GM12878 (cell line): ENCODE measurements around the gene ATF3. TPM values are rescaled to one million over a fixed set of nuclear protein-coding genes. Genes with fewer than 3 reads are reported as not detected.

Experiments
- ATAC-seq: fragments of 200-7000 bp; cut with Tn5 transposase; 3 replicates; pipeline ENCODE4 v1.9.1; 2020; ENCODE audit warnings: mild to moderate bottlenecking, moderate library complexity
- BruUV-seq: library from RNA; stranded (reverse); fragments of 400-500 nt; replicated peaks from 2 replicates; lab custom pipeline; 2021; lab: Mats Ljungman, UMichigan
- CTCF ChIA-PET: fragments of 300-600 bp; sonication (Branson Sonifier 250); formaldehyde crosslinking; extraction: SDS; loops from one replicate; lab custom pipeline; 2021; ENCODE audit warnings: inconsistent platforms; lab: Yijun Ruan, JAX
- POLR2A ChIA-PET: fragments of 350-600 bp; formaldehyde crosslinking; extraction: SDS; loops from one replicate; lab custom pipeline; 2021; ENCODE audit warnings: inconsistent platforms; lab: Charles Lee
- RAD21 ChIA-PET: fragments of 300-600 bp; sonication (Branson Sonifier 250); formaldehyde crosslinking; loops from one replicate; lab custom pipeline; 2023; ENCODE audit warnings: antibody characterized with exemption; ENCODE audit not compliant: unreplicated experiment; lab: Charles Lee
- SMC1A ChIA-PET: fragments of 300-600 bp; sonication (Branson Sonifier 250); formaldehyde crosslinking; loops from one replicate; lab custom pipeline; 2023; ENCODE audit not compliant: unreplicated experiment, uncharacterized antibody; lab: Charles Lee
- DNase-seq: peaks from one replicate; pipeline ENCODE4 v3.0.0-alpha.2; 2011; ENCODE audit warnings: low read depth, low spot score
- FAIRE-seq: peaks from 3 replicates; lab custom pipeline; 2011; peaks lifted over from hg19 to GRCh38; lab: Jason Lieb, UNC
- H2AFZ ChIP-seq: 2 replicates; pipeline ENCODE4 v1.6.0; 2011; ENCODE audit warnings: low read depth, low read length, control low read depth; ENCODE audit not compliant: control insufficient read depth
- H3K27ac ChIP-seq: 2 replicates; pipeline ENCODE4 v1.5.1; 2011; ENCODE audit warnings: control low read depth; ENCODE audit not compliant: control insufficient read depth, insufficient read depth
- H3K27me3 ChIP-seq, 2 experiments: replicated peaks in 1 of 2; 2 replicates each; pipeline versions ENCODE4 v1.6.0 to v1.6.1; 2011; ENCODE audit warnings: low read length in 1 of 2; ENCODE audit not compliant: control insufficient read depth in 2 of 2, insufficient read depth in 2 of 2
- H3K36me3 ChIP-seq, 2 experiments: 2 replicates each; pipeline ENCODE4 v1.5.1; 2011; ENCODE audit warnings: low read length in 1 of 2; ENCODE audit not compliant: control insufficient read depth in 2 of 2, insufficient read depth in 2 of 2
- H3K4me1 ChIP-seq: 2 replicates; pipeline ENCODE4 v1.6.1; 2011; ENCODE audit warnings: mild to moderate bottlenecking, low read length, moderate library complexity, mixed read lengths; ENCODE audit not compliant: control insufficient read depth, insufficient read depth
- H3K4me2 ChIP-seq: 2 replicates; pipeline ENCODE4 v1.6.0; 2011; ENCODE audit warnings: control low read depth; ENCODE audit not compliant: control insufficient read depth, insufficient read depth
- H3K4me3 ChIP-seq: fragments of 200-600 bp; sonication (generic); 2 replicates; pipeline ENCODE4 v1.5.1; 2016
- H3K79me2 ChIP-seq: 2 replicates; pipeline ENCODE4 v1.6.0; 2011; ENCODE audit warnings: low read length; ENCODE audit not compliant: control insufficient read depth, insufficient read depth
- H3K9ac ChIP-seq: 2 replicates; pipeline ENCODE4 v1.8.0; 2011; ENCODE audit warnings: low read length, control low read depth, mixed read lengths; ENCODE audit not compliant: control insufficient read depth, insufficient read depth
- H3K9me3 ChIP-seq: replicated peaks from 3 replicates; pipeline ENCODE4 v1.5.1; 2011; ENCODE audit warnings: mild to moderate bottlenecking, low read length; ENCODE audit not compliant: control insufficient read depth, insufficient read depth
- H4K20me1 ChIP-seq: 2 replicates; pipeline ENCODE4 v1.6.0; 2011; ENCODE audit not compliant: control insufficient read depth, insufficient read depth
- CHD2 ChIP-seq: IDR thresholded peaks from 2 replicates; pipeline ENCODE4 v1.6.1; 2011; ENCODE audit warnings: low read depth, low read length, improper control_type of control experiment, borderline replicate concordance
- EED ChIP-seq: sonication (generic); IDR thresholded peaks from 2 replicates; pipeline ENCODE4 v1.6.1; 2016; ENCODE audit warnings: antibody characterized with exemption, low read depth
- IKZF1 ChIP-seq: fragments of 450-650 bp; conservative IDR thresholded peaks from 2 replicates; pipeline ENCODE4 v1.6.1; 2017; ENCODE audit warnings: antibody characterized with exemption, mild to moderate bottlenecking
- IKZF2 ChIP-seq, 2 experiments: fragments of 450-650 bp; IDR thresholded peaks; 2 replicates each; pipeline ENCODE4 v1.6.1; 2017; ENCODE audit warnings: mild to moderate bottlenecking in 2 of 2, moderate library complexity in 2 of 2
- IRF3 ChIP-seq: fragments of 450-650 bp; IDR thresholded peaks from 2 replicates; pipeline ENCODE4 v1.6.1; 2014; ENCODE audit warnings: mild to moderate bottlenecking
- JUNB ChIP-seq: IDR thresholded peaks from 2 replicates; pipeline ENCODE4 v1.6.1; 2016; ENCODE audit warnings: antibody characterized with exemption, mild to moderate bottlenecking
- MTA2 ChIP-seq: fragments of 450-650 bp; IDR thresholded peaks from 2 replicates; pipeline ENCODE4 v1.6.1; 2016; ENCODE audit warnings: low read depth, mild to moderate bottlenecking, moderate library complexity
- NFYA ChIP-seq: IDR thresholded peaks from 2 replicates; pipeline ENCODE4 v1.6.1; 2011; ENCODE audit warnings: low read depth, mild to moderate bottlenecking, low read length, improper control_type of control experiment, borderline replicate concordance
- POU2F2 ChIP-seq: IDR thresholded peaks from 3 replicates; pipeline ENCODE4 v1.6.1; 2011; ENCODE audit warnings: low read depth, mild to moderate bottlenecking, low read length, borderline replicate concordance
- RUNX3 ChIP-seq: IDR thresholded peaks from 2 replicates; pipeline ENCODE4 v1.6.1; 2012; ENCODE audit warnings: low read length, inconsistent platforms
- SIN3A ChIP-seq: IDR thresholded peaks from 2 replicates; pipeline ENCODE4 v1.6.1; 2012; ENCODE audit warnings: low read depth, low read length, improper control_type of control experiment
- SIX5 ChIP-seq: IDR thresholded peaks from 2 replicates; pipeline ENCODE4 v1.6.1; 2011; ENCODE audit warnings: mild to moderate bottlenecking, low read depth, low read length, moderate library complexity; ENCODE audit not compliant: severe bottlenecking
- SMAD1 ChIP-seq: fragments of 450-650 bp; IDR thresholded peaks from 2 replicates; pipeline ENCODE4 v1.6.1; 2018; ENCODE audit warnings: mild to moderate bottlenecking, low read depth; ENCODE audit not compliant: partially characterized antibody
- SMARCA5 ChIP-seq: fragments of 450-650 bp; IDR thresholded peaks from 2 replicates; pipeline ENCODE4 v1.6.1; 2017; ENCODE audit warnings: mild to moderate bottlenecking
- SPI1 ChIP-seq: IDR thresholded peaks from 2 replicates; pipeline ENCODE4 v1.6.1; 2011; ENCODE audit warnings: low read depth, mild to moderate bottlenecking, low read length, moderate library complexity, borderline replicate concordance; ENCODE audit not compliant: insufficient read depth
- TAF1 ChIP-seq: IDR thresholded peaks from 2 replicates; pipeline ENCODE4 v1.6.1; 2011; ENCODE audit warnings: mild to moderate bottlenecking, low read depth, low read length, borderline replicate concordance
- TARDBP ChIP-seq: IDR thresholded peaks from 2 replicates; pipeline ENCODE4 v1.6.1; 2016; ENCODE audit warnings: borderline replicate concordance
- USF2 ChIP-seq: IDR thresholded peaks from 2 replicates; pipeline ENCODE4 v1.6.1; 2011; ENCODE audit warnings: low read depth, low read length, improper control_type of control experiment, borderline replicate concordance
- ZNF217 ChIP-seq: fragments of 450-650 bp; IDR thresholded peaks from 2 replicates; pipeline ENCODE4 v1.6.1; 2017; ENCODE audit warnings: antibody characterized with exemption, mild to moderate bottlenecking
- ZZZ3 ChIP-seq: IDR thresholded peaks from 2 replicates; pipeline ENCODE4 v1.6.1; 2011; ENCODE audit warnings: low read depth; ENCODE audit not compliant: control insufficient read depth, insufficient read length
- WGBS: methylation state at CpG from one replicate; pipeline ENCODE4 v1.1.6; 2016; ENCODE audit warnings: low lambda C conversion rate; ENCODE audit not compliant: insufficient replicate concordance, insufficient coverage; ENCODE audit errors: missing lambda C conversion rate; 5-methylcytosine and 5-hydroxymethylcytosine counted together
- in situ Hi-C: fragments of 300-500 bp; cut with MboI; formaldehyde crosslinking; loops from 9 replicates; pipeline ENCODE4 v1.14.3; 2018; ENCODE audit warnings: mixed read lengths
- intact Hi-C: fragments of 100-400 bp; cut with micrococcal nuclease; formaldehyde crosslinking; loops from one replicate; pipeline ENCODE4 v1.14.2; 2022; ENCODE audit not compliant: unreplicated experiment
- polyA plus RNA-seq, 11 experiments: library from polyadenylated mRNA; depleted of rRNA in 4 of 11; unstranded in 6 of 11; stranded (reverse) in 5 of 11; fragments of >200 nt; fragmentation: Nextera tagmentation in 4 of 11; fragmentation: Illumina TruSeq in 1 of 11; extraction: Ambion mirVana in 4 of 11; extraction: Trizol in 1 of 11; gene quantifications; 1 replicate in 1 of 11; 2 replicates in 10 of 11; pipeline versions ENCODE4 v1.2.1 to v1.2.3, GENCODE V29; 2011 to 2016; ENCODE audit warnings: inconsistent platforms in 2 of 11, missing spikeins in 2 of 11, low read depth in 1 of 11
- total RNA-seq, 4 experiments: library from RNA; depleted of rRNA in 3 of 4; stranded (reverse); fragments of >200 nt in 3 of 4; fragmentation: Illumina TruSeq in 1 of 4; extraction: Trizol in 1 of 4; gene quantifications; 2 replicates each; pipeline versions ENCODE4 v1.2.1 to v1.2.3, GENCODE V29; 2013 to 2021
- TF ChIP-seq, protein P1 (sequence below): fragments of 450-650 bp; IDR thresholded peaks from 2 replicates; pipeline ENCODE4 v1.6.1; 2017; ENCODE audit warnings: low read depth, mild to moderate bottlenecking, moderate library complexity

ATF3 gene
- total and polyA plus RNA-seq, 10 of the 15 experiments (the other 5 are each of a cell fraction or from before 2014, with no cell fraction given) = 3.0 to 13.9 (median 8.3) TPM

DNA sequence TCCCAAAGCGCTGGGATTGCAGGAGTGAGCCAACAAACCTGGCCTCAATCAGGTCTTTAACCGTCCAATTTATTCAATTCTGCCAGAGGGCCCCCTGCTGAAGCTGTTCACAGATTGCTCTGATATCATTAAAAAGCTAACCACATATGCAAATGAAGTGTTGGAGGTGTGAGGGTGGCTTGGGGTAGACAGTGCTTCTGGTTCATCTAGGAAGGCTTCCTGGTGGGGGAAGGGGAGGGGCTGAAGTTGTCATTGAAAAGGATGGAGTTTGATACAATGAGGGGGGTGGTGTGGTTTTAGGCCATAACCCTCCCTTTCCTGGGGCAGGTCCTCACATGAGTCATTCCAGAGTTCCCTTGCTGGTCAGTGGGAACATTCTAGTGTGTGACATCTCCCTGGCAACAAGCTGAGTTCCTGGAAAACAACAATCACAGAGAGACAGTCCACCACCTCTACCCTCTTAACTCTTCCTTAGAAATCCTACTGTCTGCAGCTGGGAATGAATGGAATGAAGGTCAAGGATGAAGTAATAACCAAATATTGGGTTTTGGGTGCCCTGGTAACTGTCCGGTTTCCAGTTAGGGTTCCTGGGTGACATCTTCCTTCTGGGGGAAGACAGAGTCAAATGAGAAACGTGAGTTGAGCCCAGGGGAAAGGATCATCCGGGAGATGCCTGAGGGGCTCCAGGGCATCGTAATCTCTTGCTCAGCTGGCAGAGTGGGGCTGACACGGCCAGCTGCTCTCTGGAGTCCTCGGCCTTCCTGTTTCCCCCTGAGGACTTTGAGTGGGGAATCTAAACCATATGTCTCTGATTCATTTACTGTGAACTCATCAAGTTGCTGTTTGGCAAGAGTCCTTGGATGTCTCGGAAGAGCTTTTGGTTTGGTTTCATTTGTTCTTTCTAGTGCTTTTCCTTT lies 58.9 kb downstream of the ATF3 start:
- DNase-seq = no peak
- POLR2A ChIA-PET = interaction anchor here (1.0 to 2.6 kb wide), 4 partner anchors 10 to 83 kb away, joined by 3 to 15 read pairs (median 4); no protein-coding TSS in a partner anchor
- no peak for FAIRE-seq
- intact Hi-C loops = loop anchor here (10.0 kb wide), 1 partner anchor 397 kb away; no protein-coding TSS in a partner anchor
- H2AFZ ChIP-seq = peak overlapping the region; percentile 30
- TF ChIP-seq IKZF2 (IDR thresholded peaks at IDR 0.05) (peak; percentile 15 to 51; a peak in 2 of 4 replicates), ZNF217 (no peak), IRF3 (no peak), SPI1 (no peak), NFYA (no peak), SIX5 (no peak), SIN3A (no peak), USF2 (no peak), MTA2 (peak; percentile 42; the same call in 1 of the 2 replicates), POU2F2 (peak; percentile 96; the same call in 2 of the 3 replicates), ZZZ3 (no peak), JUNB (no peak), CHD2 (no peak), TAF1 (no peak), TARDBP (no peak), IKZF1 (peak; percentile 55), EED (peak; percentile 54; the same call in 1 of the 2 replicates), SMAD1 (no peak), RUNX3 (peak; percentile 77), SMARCA5 (no peak)
- TF ChIP-seq, protein P1, sequence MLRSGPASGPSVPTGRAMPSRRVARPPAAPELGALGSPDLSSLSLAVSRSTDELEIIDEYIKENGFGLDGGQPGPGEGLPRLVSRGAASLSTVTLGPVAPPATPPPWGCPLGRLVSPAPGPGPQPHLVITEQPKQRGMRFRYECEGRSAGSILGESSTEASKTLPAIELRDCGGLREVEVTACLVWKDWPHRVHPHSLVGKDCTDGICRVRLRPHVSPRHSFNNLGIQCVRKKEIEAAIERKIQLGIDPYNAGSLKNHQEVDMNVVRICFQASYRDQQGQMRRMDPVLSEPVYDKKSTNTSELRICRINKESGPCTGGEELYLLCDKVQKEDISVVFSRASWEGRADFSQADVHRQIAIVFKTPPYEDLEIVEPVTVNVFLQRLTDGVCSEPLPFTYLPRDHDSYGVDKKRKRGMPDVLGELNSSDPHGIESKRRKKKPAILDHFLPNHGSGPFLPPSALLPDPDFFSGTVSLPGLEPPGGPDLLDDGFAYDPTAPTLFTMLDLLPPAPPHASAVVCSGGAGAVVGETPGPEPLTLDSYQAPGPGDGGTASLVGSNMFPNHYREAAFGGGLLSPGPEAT = no peak
- H3K4me1 ChIP-seq = peaks cover 38% of the 10 kb centered on the region
- H3K79me2 ChIP-seq = no peaks in the 10 kb centered on the region
- H3K4me3 ChIP-seq = no peak overlapping the region
- SMC1A ChIA-PET = interaction anchor here (0.7 to 5.7 kb wide), 39 partner anchors 8 to 336 kb away, joined by 3 to 80 read pairs (median 5); partner anchors contain the start of genes BATF3, NSL1 and TATDN3
- BruUV-seq = no TSS peak
- RAD21 ChIA-PET = interaction anchor here (0.6 to 5.3 kb wide), 18 partner anchors 11 to 328 kb away, joined by 3 to 59 read pairs (median 6); no protein-coding TSS in a partner anchor
- H3K27me3 ChIP-seq = no peaks in the 10 kb centered on the region
- WGBS = 48% methylated on average over 9 of the region's 9 CpGs
- no peaks in the 10 kb centered on the region for H3K9me3 ChIP-seq
- peak overlapping the region; percentile 34; the same call in 1 of the 2 replicates for H3K4me2 ChIP-seq
- in situ Hi-C loops = loop anchor here (5.0 kb wide), 1 partner anchor 330 kb away; no protein-coding TSS in a partner anchor
- H3K36me3 ChIP-seq = no peaks in the 10 kb centered on the region
- CTCF ChIA-PET = interaction anchor here (0.7 to 5.6 kb wide), 33 partner anchors 16 to 632 kb away, joined by 3 to 91 read pairs (median 5); partner anchors contain the start of genes BATF3, DTL, INTS7 and NSL1
- no peak overlapping the region for H3K27ac ChIP-seq
- ATAC-seq = peak; percentile 58
- H4K20me1 ChIP-seq = no peaks in the 10 kb centered on the region
- no peak overlapping the region for H3K9ac ChIP-seq
